ENCODE results near the gene TECR.

TECR gene

GRCh38 chr19:14511229-14511593, 18.2 kb upstream of the TECR start:
- Histone ChIP-seq H3K27ac (peak overlapping the region in 1 of 2 donors; percentile 9), H3K4me3 (no peak overlapping the region)
- TF ChIP-seq CTCF (IDR thresholded peaks at IDR 0.05) = no peak
- no peak for DNase-seq (ENCODE audit: low spot score)

- DNase-seq (ENCODE audit: low spot score) = no peak
- Histone ChIP-seq H3K27ac (no peak overlapping the region), H3K4me3 (no peak overlapping the region)
- TF ChIP-seq CTCF (IDR thresholded peaks at IDR 0.05) = no peak
Measured at GRCh38 chr19:14512406-14512961, 16.9 kb upstream of the TECR start.

GRCh38 chr19:14514215-14514863, 15.1 kb upstream of the TECR start:
- TF ChIP-seq CTCF (IDR thresholded peaks at IDR 0.05) = no peak
- no peak overlapping the region for H3K27ac ChIP-seq
- no peak for DNase-seq (ENCODE audit: low spot score)
- no peak overlapping the region for H3K4me3 ChIP-seq

- peak overlapping the region in 1 of 2 donors; percentile 30 for H3K27ac ChIP-seq
Measured at GRCh38 chr19:14515501-14516047, 13.8 kb upstream of the TECR start.

GRCh38 chr19:14516048-14516534, 13.3 kb upstream of the TECR start:
- no peak for TF ChIP-seq CTCF (IDR thresholded peaks at IDR 0.05)
- H3K27ac ChIP-seq = peak overlapping the region; percentile 1 to 100

More at GRCh38 chr19:14515501-14516047, 13.8 kb upstream of the TECR start:
- no peak for DNase-seq (ENCODE audit: low spot score)
- H3K4me3 ChIP-seq = peak overlapping the region; percentile 87
- no peak for TF ChIP-seq CTCF (IDR thresholded peaks at IDR 0.05)

GRCh38 chr19:14516746-14517438, 12.5 kb upstream of the TECR start:
- TF ChIP-seq CTCF (IDR thresholded peaks at IDR 0.05) = no peak
- Histone ChIP-seq H3K4me3 (peak overlapping the region; percentile 87), H3K27ac (peak overlapping the region; percentile 98 to 100)
- DNase-seq (ENCODE audit: low spot score) = no peak

More at GRCh38 chr19:14516048-14516534, 13.3 kb upstream of the TECR start:
- H3K4me3 ChIP-seq = peak overlapping the region; percentile 87
- no peak for DNase-seq (ENCODE audit: low spot score)

Measured in coronary artery (tissue), 2 donors.